HG02610 (cell line): ENCODE results near the gene BTBD9.

ENCODE experiments used
- ATAC-seq: cut with Tn5 transposase; IDR thresholded peaks from one replicate; pipeline ENCODE4 v1.9.1; 2021; ENCODE audit warnings: mild to moderate bottlenecking, moderate library complexity; ENCODE audit not compliant: unreplicated experiment

The BTBD9 gene

DNA sequence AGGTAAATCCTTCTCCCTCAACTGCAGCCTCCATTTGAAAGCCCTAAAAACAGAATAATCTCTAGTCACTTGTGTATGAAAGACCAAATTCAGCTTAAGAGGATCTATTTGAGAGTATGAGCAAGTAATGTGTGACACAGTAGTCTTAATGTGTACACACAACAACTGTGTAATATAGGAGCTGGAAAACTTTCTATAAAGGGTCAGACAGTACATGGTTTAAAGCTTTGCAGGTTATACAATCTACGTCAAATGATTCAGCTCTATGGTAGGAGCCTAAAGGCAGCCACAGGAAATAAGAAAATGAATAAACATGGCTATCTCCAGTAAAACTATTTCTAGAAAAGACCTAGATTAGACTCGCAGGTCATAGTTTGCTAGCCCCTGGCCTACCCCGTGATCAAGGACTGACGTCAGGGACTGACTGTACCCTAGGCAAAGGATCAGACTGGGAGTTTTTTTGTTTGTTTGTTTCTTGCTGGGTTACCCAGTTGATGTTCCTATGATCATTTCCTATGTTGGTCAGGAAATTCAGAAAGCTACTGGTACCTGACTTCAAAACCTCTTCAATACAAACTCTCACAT lies 39.7 kb downstream of the BTBD9 start:
- no peak for ATAC-seq

DNA sequence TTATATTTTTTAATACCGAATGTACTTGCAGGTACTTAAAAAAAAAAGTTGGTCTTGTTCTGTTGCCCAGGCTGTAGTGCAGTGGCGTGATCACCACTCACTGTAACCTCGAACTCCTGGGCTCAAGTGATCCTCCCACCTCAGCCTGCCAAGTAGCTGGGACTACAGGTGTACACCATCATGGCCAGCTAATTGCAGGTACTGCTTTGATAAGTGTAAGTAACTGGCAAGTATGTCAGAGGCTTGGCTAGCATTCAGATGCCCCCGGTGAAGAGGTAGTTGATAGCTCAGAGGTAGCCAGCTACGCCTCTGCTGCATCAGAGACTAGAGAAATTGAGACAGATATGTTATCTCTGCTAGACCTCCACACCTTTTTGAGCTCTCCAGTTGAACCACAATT lies 40.5 kb downstream of the BTBD9 start:
- no peak for ATAC-seq

DNA sequence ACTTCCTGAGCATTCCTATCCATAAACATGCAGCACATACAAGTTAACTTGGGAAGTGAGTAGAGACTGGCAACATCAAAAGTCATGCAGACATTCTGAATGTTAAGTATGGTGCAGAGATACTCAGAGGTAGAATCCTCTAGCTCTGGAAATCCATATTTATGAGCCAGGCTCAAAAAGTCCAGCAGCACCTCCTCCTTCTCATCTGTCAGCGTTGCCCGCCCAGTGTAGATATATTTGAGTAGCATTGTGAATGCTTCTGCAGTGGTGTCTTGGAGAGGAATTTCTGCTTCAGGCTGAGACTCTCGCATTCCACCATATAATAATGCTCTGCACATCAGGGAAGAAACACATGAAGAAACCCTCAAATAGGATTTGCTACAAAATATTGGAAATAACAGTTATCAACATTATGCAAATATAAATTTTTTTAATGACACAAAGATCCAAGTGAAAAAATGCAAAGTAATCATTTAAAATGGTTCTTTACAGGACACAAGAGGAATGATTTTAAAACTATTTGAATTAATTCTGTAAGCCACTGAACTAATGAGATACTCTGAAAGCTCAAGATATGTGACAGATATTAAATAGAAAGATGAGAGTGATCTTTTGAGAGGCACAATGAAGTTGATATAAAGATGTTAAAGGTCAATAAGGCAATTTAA lies 45.6 kb downstream of the BTBD9 start:
- ATAC-seq: no peak

DNA sequence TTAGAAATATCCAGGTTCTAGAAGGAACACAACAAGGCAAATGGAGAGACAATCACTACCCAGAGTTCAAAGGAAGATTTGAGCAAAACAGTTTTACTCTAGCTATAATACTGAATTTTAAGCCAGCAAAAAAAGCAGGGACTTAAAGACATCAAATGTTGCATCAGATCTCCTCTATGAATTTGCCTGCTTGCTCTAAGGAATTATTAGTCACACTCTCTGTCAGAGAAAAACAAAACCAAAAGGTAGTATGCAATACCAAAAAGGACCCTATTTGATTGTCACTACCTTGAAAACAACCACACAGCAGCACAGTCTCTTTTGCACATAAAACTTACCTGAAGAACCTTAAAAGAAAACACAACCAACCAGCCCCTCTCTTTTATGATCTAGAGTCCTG lies 46.3 kb downstream of the BTBD9 start:
- no peak for ATAC-seq

DNA sequence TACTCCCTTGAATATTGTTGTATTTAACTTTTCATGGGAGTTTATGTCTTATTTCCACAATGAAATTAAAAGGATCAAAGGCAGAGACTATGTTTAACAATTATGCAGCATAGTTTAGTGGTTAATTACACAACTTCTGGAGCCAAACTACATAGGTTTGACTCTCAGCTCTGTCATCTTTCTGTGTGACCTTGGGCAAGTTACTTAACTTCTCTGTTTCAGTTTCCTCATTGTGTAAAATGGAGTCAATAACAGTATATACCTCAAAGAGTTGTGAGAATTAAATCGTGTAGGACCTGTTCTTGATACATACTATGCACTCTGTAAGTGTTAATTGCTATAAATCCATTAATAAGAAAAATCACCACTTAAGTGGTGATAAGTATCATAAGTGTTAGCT lies 48.3 kb downstream of the BTBD9 start:
- ATAC-seq: no peak

DNA sequence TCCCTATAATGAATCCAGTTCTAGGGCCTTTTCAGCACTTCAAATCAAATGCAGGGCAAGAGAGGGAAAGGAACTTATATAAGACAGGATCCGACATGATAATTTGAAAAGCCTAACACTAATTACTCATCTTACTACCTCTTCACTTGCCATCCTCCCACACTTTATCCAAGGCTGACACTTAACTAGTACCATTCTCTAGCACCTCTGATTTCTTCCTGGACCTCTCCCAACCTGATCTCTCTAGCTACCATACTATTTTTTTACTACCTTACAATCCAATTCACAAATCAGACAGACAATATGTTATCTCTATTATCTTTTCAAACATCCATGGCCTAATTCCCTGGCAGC lies 50.4 kb downstream of the BTBD9 start:
- no peak for ATAC-seq

DNA sequence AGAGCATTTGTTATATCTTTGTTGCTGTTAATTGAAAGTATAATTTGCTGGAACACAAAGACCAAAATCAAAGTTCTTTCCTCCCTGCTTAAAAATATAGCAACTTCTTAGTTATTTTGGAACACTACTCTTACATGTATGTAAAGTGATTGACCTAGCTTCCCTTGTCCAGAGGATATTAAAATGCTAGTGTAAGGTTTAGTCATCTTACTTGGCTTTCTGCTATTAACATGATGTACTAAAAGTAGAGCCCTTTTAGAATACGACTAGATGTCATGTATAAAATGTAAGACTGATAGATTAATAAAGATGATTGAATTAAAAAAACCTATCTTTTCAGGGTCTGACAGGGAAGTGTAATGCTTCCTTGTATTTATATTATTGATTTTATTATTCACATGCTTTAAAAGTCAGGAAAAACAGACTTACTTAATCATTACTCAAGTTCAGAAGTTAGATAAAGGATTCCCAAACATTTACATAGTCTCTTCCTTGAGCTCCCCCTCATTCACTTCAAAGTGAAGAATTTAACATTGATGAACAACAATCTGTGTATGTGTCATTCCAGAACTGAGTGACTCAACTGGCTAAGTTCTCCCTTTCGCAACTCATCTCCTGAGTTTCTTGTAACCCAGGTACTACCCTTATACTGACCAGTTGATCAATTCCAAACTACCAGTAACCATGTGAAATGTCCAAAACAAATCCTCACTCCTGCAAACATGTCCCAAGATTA lies 50.9 kb downstream of the BTBD9 start:
- ATAC-seq: no peak

DNA sequence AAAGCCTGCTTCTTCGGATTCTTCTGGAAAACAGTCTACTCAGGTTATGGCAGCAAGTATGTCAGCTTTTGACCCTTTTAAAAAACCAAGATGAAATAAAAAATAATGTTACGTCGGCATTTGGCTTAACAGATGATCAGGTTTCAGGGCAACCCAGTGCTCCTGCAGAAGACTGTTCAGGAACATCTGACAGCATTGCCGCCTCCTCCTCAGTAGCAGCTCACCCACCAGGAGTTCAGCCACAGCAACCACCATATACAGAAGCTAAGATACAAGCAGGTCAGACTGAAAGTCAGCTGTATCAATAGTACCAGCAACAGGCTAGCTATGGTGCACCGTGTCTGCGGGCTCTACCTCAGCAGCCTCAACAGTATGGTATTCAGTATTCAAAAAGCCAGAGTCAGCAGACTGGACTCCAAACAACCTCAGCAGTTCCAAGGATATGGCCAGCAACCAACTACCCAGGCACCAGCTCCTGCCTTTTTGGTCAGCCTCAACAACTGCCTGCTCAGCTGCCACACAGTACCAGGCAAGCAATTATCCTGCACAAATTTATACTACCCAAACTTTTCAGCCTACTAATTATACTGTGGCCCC lies 51.9 kb downstream of the BTBD9 start:
- ATAC-seq: no peak

DNA sequence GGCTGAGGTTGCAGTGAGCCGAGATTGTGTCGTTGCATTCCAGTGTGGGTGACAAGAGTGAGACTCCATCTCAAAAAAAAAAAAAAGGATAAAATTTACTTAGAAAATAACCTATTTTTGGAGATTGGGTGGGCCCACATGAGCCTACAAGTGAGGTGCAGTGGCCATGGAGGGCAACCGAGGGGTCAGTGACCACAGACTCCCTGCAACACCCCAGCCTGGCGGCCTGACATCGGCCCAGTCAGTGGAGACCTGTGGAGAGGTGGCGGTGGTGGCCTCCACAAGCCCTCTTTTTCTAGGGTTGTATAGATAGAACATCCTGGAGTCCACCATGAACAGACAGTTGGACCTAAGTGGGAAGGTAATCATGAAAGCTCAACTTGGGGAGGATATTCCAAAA lies 52.7 kb downstream of the BTBD9 start:
- ATAC-seq: no peak

DNA sequence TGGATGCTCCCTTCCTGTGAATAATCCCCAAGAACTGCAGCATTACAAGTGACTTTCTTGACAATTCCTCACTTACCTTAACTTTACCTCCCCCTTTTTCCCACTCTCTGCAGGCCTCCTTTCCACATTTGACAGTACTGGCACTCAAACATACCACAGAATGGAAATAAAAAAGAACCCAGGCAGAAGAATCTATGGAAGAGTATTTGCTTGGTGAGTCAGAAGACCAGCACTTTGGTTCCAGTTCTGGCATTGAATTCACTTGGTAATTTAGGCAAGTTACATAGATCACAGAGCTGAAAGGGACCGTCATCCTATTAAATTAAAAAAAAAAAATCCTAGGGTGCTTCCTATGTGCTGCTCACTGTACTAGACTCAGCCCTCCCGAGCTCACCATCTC lies 55.0 kb downstream of the BTBD9 start:
- no peak for ATAC-seq

DNA sequence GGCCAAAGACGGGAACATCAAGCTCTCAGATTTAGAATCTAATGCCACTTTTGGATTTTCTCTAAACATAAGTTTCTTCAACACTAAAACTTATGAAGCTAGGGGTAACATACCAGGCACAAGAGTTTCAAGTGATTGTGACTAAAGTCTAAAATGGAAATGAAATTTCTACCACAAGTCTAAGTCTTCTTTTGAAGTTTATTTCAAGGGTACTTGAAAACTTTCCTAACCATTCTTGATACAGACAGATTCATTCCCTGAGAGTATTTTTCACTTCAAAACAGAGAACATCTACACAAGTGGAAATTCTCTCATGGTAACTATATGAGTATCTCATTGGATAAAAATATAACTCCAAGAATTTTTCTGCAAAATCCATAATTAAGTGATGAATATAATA lies 56.2 kb downstream of the BTBD9 start:
- no peak for ATAC-seq

DNA sequence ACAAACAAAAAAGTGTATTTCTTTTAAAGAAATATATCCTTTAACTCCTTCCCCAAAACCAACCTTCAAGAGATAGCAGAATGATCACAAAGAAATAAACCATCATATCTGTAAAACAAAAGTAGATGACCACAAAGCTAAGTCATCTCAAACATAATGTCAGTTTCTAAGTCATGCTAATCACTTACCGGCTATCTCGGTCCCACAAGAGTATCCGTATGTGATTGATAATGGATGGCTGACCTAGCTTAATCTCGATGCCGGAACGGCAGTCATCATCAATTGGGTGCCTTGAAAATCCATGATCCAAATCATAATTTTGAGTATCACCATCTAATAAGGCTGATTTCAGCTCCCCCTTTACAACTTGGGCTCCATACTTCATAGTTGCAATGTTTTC lies 59.7 kb downstream of the BTBD9 start:
- no peak for ATAC-seq

DNA sequence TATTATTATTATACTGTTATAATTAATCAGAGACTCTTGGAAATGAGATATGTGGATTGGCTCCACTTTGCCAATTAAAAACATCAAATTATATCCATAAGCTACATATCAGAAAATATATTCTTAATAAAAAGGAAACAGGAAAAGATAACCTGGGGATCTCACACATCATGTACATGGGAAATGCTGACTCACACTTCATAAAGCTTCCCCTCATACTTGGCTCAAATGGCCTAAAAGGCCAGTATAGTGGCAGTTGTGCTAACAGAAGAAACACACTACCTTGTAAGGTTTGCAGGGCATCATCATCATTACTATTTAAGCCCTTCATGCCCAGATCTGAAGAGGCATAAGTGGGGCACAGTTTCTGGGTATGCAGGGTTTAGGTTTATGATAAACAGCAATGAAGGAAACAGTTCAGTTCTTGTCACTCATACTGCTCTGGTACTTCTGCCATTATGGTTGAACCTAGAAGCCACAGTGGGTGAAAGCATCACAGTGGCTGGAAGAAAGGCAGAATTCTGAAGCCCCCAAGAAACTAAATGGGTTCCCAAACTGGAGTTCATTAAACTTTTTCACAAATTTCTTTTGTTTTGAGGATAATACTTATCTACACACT lies 60.6 kb downstream of the BTBD9 start:
- no peak for ATAC-seq

DNA sequence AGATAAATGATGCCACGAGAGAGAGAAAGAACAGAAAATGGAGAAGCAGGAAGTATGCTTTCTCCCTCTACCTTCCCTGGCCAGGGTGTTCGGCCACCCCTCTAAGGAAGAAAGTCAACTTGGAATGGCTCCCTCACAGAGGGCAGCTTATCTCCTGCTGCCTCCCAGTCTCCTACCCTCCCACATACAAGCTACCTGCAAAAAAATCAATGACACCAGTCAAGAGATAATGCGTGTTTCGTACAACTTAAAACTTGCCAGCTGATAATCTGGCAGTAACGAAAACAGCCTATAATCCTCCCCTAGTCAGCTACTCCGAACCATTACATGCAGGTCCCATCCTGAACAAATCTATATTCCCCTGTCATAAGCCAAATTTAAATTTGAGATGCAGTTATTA lies 61.7 kb downstream of the BTBD9 start:
- no peak for ATAC-seq

DNA sequence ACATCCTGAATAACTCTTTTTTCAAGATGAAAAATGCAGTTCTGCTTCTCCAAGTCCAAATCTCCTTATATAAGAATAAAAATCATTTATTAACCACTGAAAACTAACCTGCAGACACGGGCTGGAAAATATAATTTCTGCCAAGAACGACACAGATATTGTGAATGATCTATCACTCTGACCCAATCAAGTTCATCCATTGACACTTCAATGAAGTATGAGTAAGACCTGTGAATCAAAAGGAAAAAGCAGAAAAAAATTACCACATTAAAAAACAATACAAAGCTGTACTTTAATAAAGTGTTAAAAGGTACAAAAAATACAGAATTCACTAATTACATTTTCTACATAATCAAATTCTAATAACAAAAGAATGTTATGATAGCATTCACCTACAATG lies 62.2 kb downstream of the BTBD9 start:
- no peak for ATAC-seq

DNA sequence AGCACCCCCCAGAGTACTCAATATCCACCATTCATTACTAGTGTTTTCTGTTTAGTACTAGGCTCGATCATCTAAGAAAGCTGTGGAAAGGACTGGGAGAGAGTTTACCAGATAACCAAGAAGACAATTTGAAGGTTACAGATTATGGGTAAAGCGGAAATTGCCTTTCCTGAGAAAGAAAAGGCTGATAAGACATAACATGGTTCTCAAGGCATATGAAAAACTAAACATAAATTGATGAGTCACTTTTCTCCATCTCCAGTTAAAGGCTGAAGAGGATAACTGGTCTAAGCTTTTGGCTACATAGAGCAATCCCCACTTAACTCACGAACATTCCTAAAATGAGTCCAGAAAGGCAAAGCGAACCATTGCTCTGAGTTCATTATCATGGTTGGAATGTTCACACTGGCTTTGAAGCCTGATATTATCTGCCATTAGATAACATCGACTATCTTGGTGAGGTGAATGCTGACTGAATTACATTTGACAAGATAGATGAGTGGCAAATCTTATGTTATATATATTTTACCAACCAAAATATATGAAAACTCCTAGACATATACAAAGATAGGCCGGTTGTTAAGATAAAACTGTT lies 65.8 kb downstream of the BTBD9 start:
- ATAC-seq: no peak

DNA sequence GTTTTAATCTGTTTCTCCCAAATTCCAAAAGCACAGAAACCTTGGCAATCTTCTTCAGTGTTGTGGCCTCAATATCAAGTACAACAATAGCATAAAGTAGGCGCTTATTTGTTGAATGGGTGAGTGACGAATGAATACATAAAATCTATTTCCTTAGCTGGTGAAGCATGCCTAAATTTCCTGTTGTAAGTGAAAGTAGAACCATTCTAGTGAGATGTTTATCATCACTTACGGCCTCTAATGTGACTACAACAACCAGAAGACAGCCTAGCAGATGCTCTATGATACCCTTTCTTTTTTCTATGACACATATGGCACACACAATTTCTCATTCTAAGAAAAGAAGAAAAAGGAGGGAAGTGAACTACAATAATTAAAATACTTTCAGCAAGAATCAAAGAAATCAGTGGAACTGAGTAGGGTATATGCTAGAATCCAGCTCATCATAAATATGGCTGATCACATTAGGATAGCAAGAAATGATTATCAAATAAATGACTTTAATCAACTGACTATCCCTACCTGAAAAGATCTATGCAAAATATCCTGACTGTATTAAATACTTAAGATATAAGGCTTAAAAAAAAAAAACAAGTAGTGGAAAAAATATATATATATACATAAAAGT lies 67.4 kb downstream of the BTBD9 start:
- ATAC-seq: peak; percentile 68

DNA sequence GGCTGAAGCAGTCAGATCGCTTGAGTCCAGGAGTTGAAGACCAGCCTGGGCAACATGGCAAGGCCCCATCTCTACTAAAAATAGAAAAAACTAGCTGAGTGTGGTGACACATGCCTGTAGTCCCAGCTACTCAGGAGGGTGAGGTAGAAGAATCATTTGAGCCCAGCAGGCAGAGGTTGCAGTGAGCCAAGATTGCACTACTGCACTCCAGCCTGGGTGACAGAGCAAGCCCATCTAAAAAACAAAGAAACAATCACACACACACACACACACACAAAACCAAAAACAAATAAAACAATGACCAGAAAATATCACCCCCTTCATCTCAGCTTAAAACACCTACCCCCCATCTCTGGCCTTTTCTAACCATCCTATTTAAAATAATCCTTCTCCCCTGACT lies 68.0 kb downstream of the BTBD9 start:
- ATAC-seq: no peak

DNA sequence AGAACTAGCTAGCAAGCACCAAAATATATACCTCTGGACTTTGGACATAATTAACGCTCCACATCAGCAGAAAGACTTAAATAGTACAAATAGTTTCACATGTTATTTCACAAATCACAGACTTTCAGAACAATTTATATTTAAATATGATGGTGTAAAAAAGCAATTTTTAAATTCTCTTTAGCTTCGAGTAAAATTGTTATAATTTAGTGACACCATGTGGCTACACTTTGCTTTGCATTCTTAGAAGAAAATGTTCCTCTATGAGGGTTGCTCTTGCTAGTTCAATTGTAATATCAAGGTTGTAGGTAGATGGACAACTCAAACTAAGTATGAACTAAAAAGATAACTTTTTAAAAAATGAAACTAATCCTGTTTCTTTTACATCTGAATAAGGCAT lies 69.0 kb downstream of the BTBD9 start:
- ATAC-seq: no peak

DNA sequence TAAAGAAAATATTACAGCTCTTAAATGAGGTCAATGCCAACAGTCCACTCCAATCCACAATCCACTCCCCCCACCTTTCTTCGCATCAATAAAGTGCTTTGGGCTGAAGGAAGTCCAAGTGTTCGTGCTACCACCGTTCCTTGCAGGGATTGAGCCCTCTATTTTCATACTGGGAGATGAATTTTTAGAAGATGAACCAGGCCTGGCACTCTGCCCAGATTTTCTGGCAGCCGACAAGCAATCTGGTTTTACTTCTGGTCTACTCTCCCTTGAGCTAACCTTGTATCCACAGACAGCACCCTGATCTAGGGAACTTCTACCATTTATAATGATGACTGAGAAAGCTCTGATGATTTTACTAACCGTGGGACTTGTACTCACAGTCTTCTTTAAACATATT lies 72.3 kb downstream of the BTBD9 start:
- no peak for ATAC-seq
